KBM-7 (cell line): ENCODE results near the gene NTS.

Source experiments
- DNase-seq: peaks from one replicate; pipeline ENCODE4 v3.0.0-alpha.2; 2015
- in situ Hi-C: fragments of 300-500 bp; cut with MboI; formaldehyde crosslinking; loops from 2 replicates; pipeline ENCODE4 v1.14.3; 2020; ENCODE audit warnings: low sequenced_read_pairs, low pct_unique_long_range_greater_than_20kb, mixed read lengths

The NTS gene

GRCh38 chr12:85874031-85874461, at the start of gene NTS:
Gene NTS (plus strand): TSS chr12:85874295. CDS start chr12:85874404, 109 bp downstream.
- in situ Hi-C loops = loop anchor here (25.0 kb wide), 1 partner anchor 287 kb away; no protein-coding TSS in a partner anchor

GRCh38 chr12:85825746-85826145, 48.3 kb upstream of the NTS start:
- no peak for DNase-seq
- in situ Hi-C loops = no loop called here

More at GRCh38 chr12:85874031-85874461, at the start of gene NTS:
- DNase-seq = peak; percentile 66

- DNase-seq = no peak
- in situ Hi-C loops = no loop called here
Measured at GRCh38 chr12:85828576-85828975, 45.5 kb upstream of the NTS start.

- in situ Hi-C loops = no loop called here
- DNase-seq = no peak
Measured at GRCh38 chr12:85829391-85829790, 44.7 kb upstream of the NTS start.

GRCh38 chr12:85831327-85831990, 42.6 kb upstream of the NTS start:
- in situ Hi-C loops = no loop called here
- no peak for DNase-seq

GRCh38 chr12:85833579-85833978, 40.5 kb upstream of the NTS start:
- DNase-seq = no peak
- in situ Hi-C loops = no loop called here

DNA sequence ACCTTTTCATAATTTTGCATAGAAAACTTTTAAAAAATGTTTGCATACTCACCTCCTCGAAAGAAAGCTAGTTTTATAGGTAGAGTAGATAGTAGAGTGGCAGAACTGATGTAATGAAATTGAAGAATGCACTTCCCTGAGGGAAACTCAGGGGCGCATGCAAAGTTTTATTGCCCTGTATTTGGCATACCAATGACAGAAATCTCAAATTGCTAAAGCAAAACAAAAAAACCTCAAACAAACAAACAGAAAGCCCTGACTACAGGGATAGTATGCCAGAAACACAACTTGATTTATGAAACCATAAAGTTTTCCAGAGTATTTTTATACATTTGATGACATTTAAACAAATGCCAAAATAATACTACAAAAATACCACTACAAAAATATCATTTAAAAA, 39.7 kb upstream of the NTS start:
- no peak for DNase-seq
- in situ Hi-C loops = no loop called here

DNA sequence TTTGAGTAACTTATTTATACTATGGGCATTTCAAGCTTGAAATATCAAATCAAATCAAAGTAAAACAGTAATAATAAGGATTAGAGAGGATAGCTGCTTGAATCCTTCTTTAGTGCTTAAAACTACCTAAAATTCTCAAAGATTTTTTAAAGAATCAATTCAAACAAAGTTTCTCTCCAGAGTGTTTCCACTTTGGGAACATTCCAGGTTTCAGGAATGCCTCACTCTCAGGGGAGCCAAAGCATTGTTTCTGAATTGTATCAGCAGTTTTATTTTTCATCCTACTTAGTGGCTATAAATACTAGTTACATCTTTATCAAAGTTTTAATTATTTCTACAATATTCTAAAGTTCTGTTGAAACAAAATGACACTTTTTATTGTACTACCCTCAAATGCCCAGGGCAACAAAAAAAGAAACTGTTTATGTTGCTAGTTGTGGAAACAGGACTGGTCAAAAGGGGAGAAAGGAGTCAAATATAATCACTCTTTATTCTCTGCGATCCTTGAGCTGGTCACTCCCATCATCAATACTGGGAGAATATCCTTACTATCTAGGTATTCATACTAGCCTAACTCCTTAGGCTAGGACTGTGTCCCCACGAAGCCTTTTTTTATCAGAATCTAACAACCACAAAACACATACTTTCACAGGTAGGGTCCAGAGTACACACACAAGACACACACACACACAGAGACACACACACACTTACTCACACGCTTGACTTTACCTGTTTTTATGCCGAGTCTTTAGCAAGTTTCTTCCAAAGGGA, 38.5 kb upstream of the NTS start:
- no peak for DNase-seq

DNA sequence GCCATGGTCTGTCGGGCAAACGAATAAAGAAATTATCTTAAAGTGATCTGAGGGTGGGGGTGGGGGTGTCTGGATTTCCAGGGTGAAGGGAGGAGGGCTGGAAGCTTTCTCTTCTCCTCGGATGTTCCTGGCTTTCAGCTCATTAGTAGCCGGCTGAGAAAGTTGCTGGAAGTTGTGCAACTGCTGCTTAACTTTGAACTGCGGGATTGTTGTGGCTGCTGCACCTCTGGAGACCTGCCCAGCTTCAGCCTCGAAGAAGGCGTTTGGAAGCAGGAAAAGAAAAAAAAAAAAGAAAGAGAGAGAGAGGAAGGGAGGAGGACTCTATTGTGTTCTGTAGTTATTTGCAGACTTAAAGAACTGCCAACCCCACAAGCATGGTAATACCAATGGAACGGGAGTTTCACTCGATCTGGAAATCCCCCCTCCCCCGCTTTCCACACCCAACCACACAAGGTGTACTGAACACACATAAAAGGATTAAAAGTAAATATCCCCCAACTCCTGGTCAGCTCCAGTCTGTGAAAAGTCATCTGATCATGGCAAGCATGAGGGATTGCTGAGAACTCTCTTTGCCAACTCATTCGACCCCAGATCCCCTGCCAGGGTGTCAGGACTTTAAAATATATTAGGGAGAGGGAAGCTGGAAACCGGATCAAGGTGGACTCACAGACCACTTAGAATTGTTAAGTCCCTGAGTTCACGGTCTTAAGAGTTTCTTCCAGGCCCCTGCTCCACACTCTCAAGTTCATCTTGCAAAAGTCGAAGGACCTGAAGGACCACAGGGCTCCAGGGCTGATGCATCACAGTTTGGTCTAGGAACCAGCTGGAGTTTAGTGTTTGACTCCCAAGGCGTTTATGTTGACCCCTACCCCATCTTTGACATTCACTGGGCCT, 37.7 kb upstream of the NTS start, which contains the start of gene RASSF9:
TSS of gene RASSF9 (minus strand) at position 213 of the 894 bp plus-strand sequence. CDS start at position 5, 208 bp downstream.
- in situ Hi-C loops = no loop called here
- peak; percentile 1 for DNase-seq

More for the DNA sequence above, 38.5 kb upstream of the NTS start:
- in situ Hi-C loops = no loop called here

DNA sequence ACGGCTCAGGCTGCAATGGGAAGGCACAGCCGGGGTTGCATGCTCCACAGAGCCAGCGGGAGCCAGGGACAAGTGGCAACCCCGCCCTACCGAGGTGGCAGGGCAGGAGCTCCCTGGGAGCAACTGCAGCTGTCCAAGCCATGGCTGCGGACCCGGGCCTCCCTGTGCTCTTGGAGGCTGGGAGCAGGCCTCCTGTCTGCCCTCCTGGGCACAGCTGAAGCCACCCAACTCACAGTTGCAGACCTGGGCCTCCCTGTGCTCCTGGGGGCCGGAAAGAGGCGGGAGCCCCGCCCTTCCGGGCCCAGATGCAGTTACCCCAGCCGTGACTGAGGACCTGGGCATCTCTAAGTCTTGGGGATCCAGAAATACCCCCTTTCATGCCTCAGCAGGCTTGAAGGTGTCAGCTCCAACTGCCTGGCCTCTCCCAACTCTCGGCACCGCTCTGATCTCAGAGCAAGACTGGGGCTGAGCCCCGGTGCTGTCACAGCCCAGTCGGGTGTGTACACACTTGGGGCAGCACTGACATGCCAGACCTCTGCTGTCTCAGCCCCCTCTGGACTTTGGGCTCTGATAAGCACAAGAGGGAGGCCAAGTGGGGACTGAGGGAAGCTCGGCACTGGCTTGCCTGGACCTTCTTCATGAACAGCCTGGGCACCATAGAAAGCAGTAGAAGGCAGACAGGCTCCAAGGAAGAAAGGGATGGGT, 30.3 kb upstream of the NTS start:
- in situ Hi-C loops = no loop called here

DNA sequence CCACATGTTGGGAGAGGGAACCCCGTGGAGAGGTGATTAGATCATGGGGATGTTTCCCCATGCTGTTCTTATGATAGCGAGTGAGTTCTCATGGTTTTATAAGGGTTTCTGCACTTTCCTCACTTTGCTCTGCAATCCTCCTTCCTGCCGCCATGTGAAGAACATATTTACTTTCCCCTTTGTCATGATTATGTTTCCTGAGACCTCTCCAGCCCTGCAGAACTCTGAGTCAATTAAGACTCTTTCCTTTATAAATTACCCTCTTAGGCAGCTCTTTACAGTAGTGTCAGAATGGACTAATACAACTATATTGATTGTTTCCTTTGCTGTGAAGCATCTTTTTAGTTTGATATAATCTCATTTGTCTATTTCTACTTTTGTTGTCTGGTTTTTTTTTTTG, 24.8 kb upstream of the NTS start:
- DNase-seq = no peak
- in situ Hi-C loops = no loop called here

More for the DNA sequence above, 30.3 kb upstream of the NTS start:
- DNase-seq = no peak

DNA sequence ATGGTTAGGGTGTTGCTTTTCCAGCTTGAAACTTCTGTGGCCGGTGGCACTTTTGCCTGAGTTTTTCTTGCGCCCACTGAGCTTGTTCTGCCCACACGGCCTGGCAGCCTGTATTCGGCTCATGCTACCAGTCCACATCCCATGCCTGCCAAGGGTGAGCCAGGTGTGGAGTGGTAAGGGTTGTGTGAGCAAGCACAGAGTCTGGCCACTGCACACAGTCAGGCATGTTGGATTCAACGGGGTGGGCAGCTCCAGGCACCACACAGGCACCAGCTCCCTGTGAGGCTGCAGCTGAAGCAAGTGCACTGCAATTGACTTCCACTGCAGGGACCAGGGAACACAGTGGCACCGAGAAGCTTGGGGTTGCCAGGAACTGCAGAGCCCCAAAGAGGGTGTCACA, 18.8 kb upstream of the NTS start:
- in situ Hi-C loops = loop anchor here (25.0 kb wide), 1 partner anchor 268 kb away; no protein-coding TSS in a partner anchor

GRCh38 chr12:85856966-85857365, 17.1 kb upstream of the NTS start:
- in situ Hi-C loops = loop anchor here (25.0 kb wide), 1 partner anchor 270 kb away; no protein-coding TSS in a partner anchor
- DNase-seq = no peak

More for the DNA sequence above, 18.8 kb upstream of the NTS start:
- DNase-seq = no peak

- in situ Hi-C loops = loop anchor here (25.0 kb wide), 1 partner anchor 279 kb away; no protein-coding TSS in a partner anchor
- DNase-seq = no peak
Measured at GRCh38 chr12:85865890-85866289, 8.2 kb upstream of the NTS start.

GRCh38 chr12:85866986-85867776, 6.9 kb upstream of the NTS start:
- DNase-seq = peak; percentile 72
- in situ Hi-C loops = loop anchor here (25.0 kb wide), 1 partner anchor 280 kb away; no protein-coding TSS in a partner anchor

GRCh38 chr12:85872497-85873091, 1.5 kb upstream of the NTS start:
- peak; percentile 45 for DNase-seq
- in situ Hi-C loops = loop anchor here (25.0 kb wide), 1 partner anchor 285 kb away; no protein-coding TSS in a partner anchor

GRCh38 chr12:85877459-85877858, 3.4 kb downstream of the NTS start:
- no peak for DNase-seq
- in situ Hi-C loops = no loop called here
